ENCODE data around the gene NKIRAS2.

Gene NKIRAS2

GRCh38 chr17:42027961-42028790, 8.3 kb downstream of the NKIRAS2 start:
- DNase-seq: no peak

- DNase-seq: no peak
These were observed 8.9 kb downstream of the NKIRAS2 start for GRCh38 chr17:42028791-42029127.

- no peak for DNase-seq
These were observed 11.7 kb downstream of the NKIRAS2 start for GRCh38 chr17:42031584-42031983.

- DNase-seq: no peak
These were observed 14.2 kb downstream of the NKIRAS2 start for GRCh38 chr17:42034059-42034458.

GRCh38 chr17:42038221-42038973, 18.5 kb downstream of the NKIRAS2 start:
- no peak for DNase-seq

GRCh38 chr17:42039794-42040763, 20.2 kb downstream of the NKIRAS2 start:
- DNase-seq: no peak

- no peak for DNase-seq
These were observed 20.9 kb downstream of the NKIRAS2 start for GRCh38 chr17:42040818-42041217.

- DNase-seq: no peak
These were observed 21.7 kb downstream of the NKIRAS2 start for GRCh38 chr17:42041619-42042018.

- DNase-seq: no peak
These were observed 22.9 kb downstream of the NKIRAS2 start for GRCh38 chr17:42042598-42043319.

GRCh38 chr17:42045719-42046118, 25.8 kb downstream of the NKIRAS2 start:
- DNase-seq: no peak

- DNase-seq: no peak
These were observed 27.5 kb downstream of the NKIRAS2 start for GRCh38 chr17:42047343-42047742.

GRCh38 chr17:42049834-42050392, 30.0 kb downstream of the NKIRAS2 start:
- no peak for DNase-seq

- DNase-seq: peak; percentile 81
These were observed 30.6 kb downstream of the NKIRAS2 start, which contains the start of gene C17orf113 for GRCh38 chr17:42050393-42051012. TSS of gene C17orf113 (minus strand) at chr17:42050601. CDS start at chr17:42043376, 7,225 bp downstream.

GRCh38 chr17:42051013-42051400, 31.1 kb downstream of the NKIRAS2 start:
- no peak for DNase-seq

GRCh38 chr17:42051645-42052044, 31.8 kb downstream of the NKIRAS2 start:
- no peak for DNase-seq

- no peak for DNase-seq
These were observed 32.5 kb downstream of the NKIRAS2 start for GRCh38 chr17:42052346-42052877.

- DNase-seq: no peak
These were observed 34.0 kb downstream of the NKIRAS2 start for GRCh38 chr17:42053731-42054500.

GRCh38 chr17:42055027-42055426, 35.1 kb downstream of the NKIRAS2 start:
- no peak for DNase-seq

- DNase-seq: no peak
These were observed 35.6 kb downstream of the NKIRAS2 start for GRCh38 chr17:42055496-42055895.

GRCh38 chr17:42056635-42057034, 36.7 kb downstream of the NKIRAS2 start:
- no peak for DNase-seq
